ENCODE measurements around the gene GEN1. TPM values are rescaled to one million over a fixed set of nuclear protein-coding genes. Genes with fewer than 3 reads are reported as not detected.

Gene GEN1
- total RNA-seq, 1 donor from 2014 or later = 21.7 TPM

- TF ChIP-seq CTCF (IDR thresholded peaks at IDR 0.05; ENCODE audit: unreplicated experiment) = no peak
- Mint-ChIP-seq H3K27ac (no peak overlapping the region), H3K4me1 (ENCODE audit: low read depth) (peaks cover 3% of the 10 kb centered on the region), H3K9me3 (ENCODE audit: low read depth) (no peaks in the 10 kb centered on the region), H3K4me3 (ENCODE audit: low read depth) (no peak overlapping the region), H3K27me3 (peaks cover 22% of the 10 kb centered on the region), H3K36me3 (ENCODE audit: insufficient read depth) (no peaks in the 10 kb centered on the region)
- no peak for DNase-seq (ENCODE audit: low spot score, unreplicated experiment)
These were observed 81.6 kb downstream of the GEN1 start for GRCh38 chr2:17835516-17835915.

Other genes starting within 250 kb of the GEN1 start
- gene RAD51AP2, start 235.7 kb upstream of the GEN1 start, total RNA-seq = 0.07 and 0.13 TPM in 2 replicates
- 1.1 TPM in 2 replicates for gene VSNL1, start 213.4 kb upstream of the GEN1 start, total RNA-seq
- 26.0 and 26.8 TPM in 2 replicates for gene SMC6, start 328 bp upstream of the GEN1 start, total RNA-seq
- not detected in 2 replicates for gene MSGN1, start 62.3 kb downstream of the GEN1 start, total RNA-seq
- gene KCNS3, start 124.5 kb downstream of the GEN1 start, total RNA-seq = 7.4 and 8.2 TPM in 2 replicates